Ascending aorta (tissue), 2 donors: ENCODE results near the gene HHIP. TPM values are rescaled to one million over a fixed set of nuclear protein-coding genes. Genes with fewer than 3 reads are reported as not detected.

ENCODE experiments used
- DNase-seq, 2 donors: peaks; one replicate each; pipeline ENCODE4 v3.0.0-alpha.2; 2019; ENCODE audit warnings: low spot score in 2 of 2
- H3K27ac ChIP-seq, 2 donors: fragments of 200-600 bp; sonication (generic); one replicate each; pipeline ENCODE4 v1.5.1; 2016 to 2017; ENCODE audit warnings: mild to moderate bottlenecking in 1 of 2
- H3K27me3 ChIP-seq: fragments of 200-600 bp; sonication (generic); one replicate; pipeline ENCODE4 v1.5.1; 2017
- H3K36me3 ChIP-seq, 2 donors: fragments of 200-600 bp; sonication (generic); one replicate each; pipeline ENCODE4 v1.5.1; 2016
- H3K4me1 ChIP-seq, 2 donors: fragments of 200-600 bp; sonication (generic); one replicate each; pipeline ENCODE4 v1.5.1; 2016 to 2017; ENCODE audit warnings: mild to moderate bottlenecking in 1 of 2
- H3K4me3 ChIP-seq, 2 donors: fragments of 200-600 bp; sonication (generic); one replicate each; pipeline ENCODE4 v1.5.1; 2016 to 2017; ENCODE audit warnings: mild to moderate bottlenecking in 1 of 2
- H3K9me3 ChIP-seq, 2 donors: fragments of 200-600 bp; sonication (generic); one replicate each; pipeline ENCODE4 v1.5.1; 2016
- CTCF ChIP-seq, 3 experiments: fragments of 200-600 bp in 2 of 3; fragments of 450-650 bp in 1 of 3; sonication (generic) in 2 of 3; IDR thresholded peaks; one replicate each; pipeline ENCODE4 v1.5.1; 2016 to 2019; ENCODE audit warnings: antibody characterized with exemption in 3 of 3, mild to moderate bottlenecking in 1 of 3, moderate library complexity in 1 of 3
- intact Hi-C: fragments of 100-400 bp; cut with DNase I; formaldehyde crosslinking; loops from one replicate; pipeline ENCODE4 v1.15.1; 2023
- total RNA-seq: library from RNA; depleted of rRNA; stranded (reverse); fragments of >200 nt; gene quantifications from one replicate; pipeline ENCODE4 v1.1.0, GENCODE V29; 2016

The HHIP gene
- total RNA-seq, 1 donor from 2014 or later, result 2.2 TPM

- Histone ChIP-seq H3K27ac (no peak overlapping the region), H3K9me3 (no peaks in the 10 kb centered on the region), H3K36me3 (no peaks in the 10 kb centered on the region), H3K4me1 (no peaks in the 10 kb centered on the region), H3K4me3 (no peak overlapping the region), H3K27me3 (no peaks in the 10 kb centered on the region)
- intact Hi-C loops, result no loop called here
- no peak for DNase-seq
- TF ChIP-seq CTCF (IDR thresholded peaks at IDR 0.05), result no peak
Measured at GRCh38 chr4:144738649-144739048, 92.7 kb downstream of the HHIP start.

GRCh38 chr4:144739511-144740033, 93.6 kb downstream of the HHIP start:
- Histone ChIP-seq H3K4me3 (no peak overlapping the region), H3K27ac (no peak overlapping the region), H3K36me3 (no peaks in the 10 kb centered on the region), H3K27me3 (no peaks in the 10 kb centered on the region), H3K9me3 (no peaks in the 10 kb centered on the region), H3K4me1 (no peaks in the 10 kb centered on the region)
- no peak for TF ChIP-seq CTCF (IDR thresholded peaks at IDR 0.05)
- intact Hi-C loops, result no loop called here
- DNase-seq, result no peak

- H3K9me3 ChIP-seq, result no peaks in the 10 kb centered on the region
Measured at GRCh38 chr4:144740316-144740715, 94.4 kb downstream of the HHIP start.

GRCh38 chr4:144748814-144749555, 103.0 kb downstream of the HHIP start:
- Histone ChIP-seq H3K4me3 (no peak overlapping the region), H3K36me3 (no peaks in the 10 kb centered on the region), H3K27me3 (no peaks in the 10 kb centered on the region), H3K27ac (no peak overlapping the region), H3K4me1 (no peaks in the 10 kb centered on the region), H3K9me3 (no peaks in the 10 kb centered on the region)
- no peak for DNase-seq
- intact Hi-C loops, result no loop called here
- no peak for TF ChIP-seq CTCF (IDR thresholded peaks at IDR 0.05)

More at GRCh38 chr4:144740316-144740715, 94.4 kb downstream of the HHIP start:
- H3K4me1 ChIP-seq, result no peaks in the 10 kb centered on the region
- no peak overlapping the region for H3K27ac ChIP-seq
- H3K27me3 ChIP-seq, result no peaks in the 10 kb centered on the region
- no peak for TF ChIP-seq CTCF (IDR thresholded peaks at IDR 0.05)
- H3K36me3 ChIP-seq, result no peaks in the 10 kb centered on the region
- H3K4me3 ChIP-seq, result no peak overlapping the region
- DNase-seq, result no peak
- intact Hi-C loops, result no loop called here

- no peak overlapping the region for H3K4me3 ChIP-seq
- H3K27me3 ChIP-seq, result no peaks in the 10 kb centered on the region
- H3K27ac ChIP-seq, result no peak overlapping the region
- DNase-seq, result no peak
- no peaks in the 10 kb centered on the region for H3K9me3 ChIP-seq
- no peak for TF ChIP-seq CTCF (IDR thresholded peaks at IDR 0.05)
- no peaks in the 10 kb centered on the region for H3K4me1 ChIP-seq
- H3K36me3 ChIP-seq, result no peaks in the 10 kb centered on the region
- intact Hi-C loops, result no loop called here
Measured at GRCh38 chr4:144750348-144750747, 104.4 kb downstream of the HHIP start.
